SIG-M5 (cell line): ENCODE data around the gene CEBPE.

ENCODE experiments used
- DNase-seq: peaks from one replicate; lab custom pipeline; 2025; lab: John Stamatoyannopoulos, UW

CEBPE gene

DNA sequence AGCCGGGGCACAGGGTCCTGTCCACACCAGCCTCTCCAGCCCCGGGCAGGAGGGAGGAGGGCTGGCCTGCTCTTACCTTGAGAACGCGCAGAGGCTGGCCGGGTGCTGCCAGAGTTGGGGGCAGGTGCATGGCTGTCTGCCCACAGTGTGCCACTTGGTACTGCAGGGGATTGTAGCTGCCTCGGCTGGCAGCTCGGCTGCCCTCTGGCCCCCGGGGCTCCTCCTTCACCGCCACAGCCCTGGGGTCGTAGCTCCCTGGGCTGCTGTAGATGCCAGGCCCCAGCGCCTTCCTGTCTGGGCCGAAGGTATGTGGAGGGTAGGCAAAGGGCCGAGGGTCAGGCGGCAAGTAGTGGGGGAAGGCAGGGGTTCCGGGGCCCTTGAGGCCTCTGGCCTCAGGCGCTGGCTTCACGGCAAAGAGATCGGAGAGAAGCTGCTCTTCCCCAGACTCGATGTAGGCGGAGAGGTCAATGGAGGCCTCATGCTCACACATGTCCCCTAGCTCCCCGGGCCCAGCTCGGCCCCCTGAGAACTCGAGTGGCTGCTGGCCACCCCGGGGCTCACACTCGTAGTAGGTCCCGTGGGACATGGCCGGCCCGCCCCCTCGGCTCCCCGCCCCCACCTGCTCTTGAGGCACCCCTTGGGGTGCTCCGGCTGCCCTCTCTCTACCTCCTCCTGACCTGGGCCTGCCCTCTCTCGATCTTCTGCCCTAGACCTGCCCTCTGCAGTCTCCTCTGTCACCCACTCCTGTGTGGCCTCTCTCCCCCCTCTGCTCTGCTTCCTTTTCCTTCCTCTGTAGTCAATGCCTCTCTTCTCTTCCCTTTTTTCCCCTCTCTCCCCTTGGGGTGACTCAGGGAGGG, at the start of gene CEBPE:
CEBPE (minus strand) TSS at position 750 of the 857 bp plus-strand sequence; CDS start at position 586, 164 bp downstream.
- peak; percentile 30 for DNase-seq

DNA sequence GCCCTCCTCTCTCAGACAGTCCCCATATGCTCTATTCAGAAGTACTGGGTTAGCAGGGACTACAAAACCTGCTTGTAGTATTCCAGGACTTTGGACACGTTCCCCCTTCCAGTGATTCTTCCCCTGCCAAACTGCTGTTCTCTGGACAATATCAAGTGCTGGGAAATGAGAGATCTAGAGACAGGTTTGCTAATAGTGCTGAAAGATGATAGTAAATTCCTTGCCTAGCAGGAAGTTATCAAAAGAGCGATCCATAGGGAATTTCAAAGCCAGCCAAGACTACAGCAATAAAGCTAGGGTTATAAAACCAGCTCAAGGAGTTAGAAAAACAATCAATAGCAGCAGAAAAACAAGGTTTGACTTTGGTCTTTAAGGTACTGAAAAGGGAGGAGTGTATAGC, 49.2 kb upstream of the CEBPE start:
- DNase-seq = no peak

DNA sequence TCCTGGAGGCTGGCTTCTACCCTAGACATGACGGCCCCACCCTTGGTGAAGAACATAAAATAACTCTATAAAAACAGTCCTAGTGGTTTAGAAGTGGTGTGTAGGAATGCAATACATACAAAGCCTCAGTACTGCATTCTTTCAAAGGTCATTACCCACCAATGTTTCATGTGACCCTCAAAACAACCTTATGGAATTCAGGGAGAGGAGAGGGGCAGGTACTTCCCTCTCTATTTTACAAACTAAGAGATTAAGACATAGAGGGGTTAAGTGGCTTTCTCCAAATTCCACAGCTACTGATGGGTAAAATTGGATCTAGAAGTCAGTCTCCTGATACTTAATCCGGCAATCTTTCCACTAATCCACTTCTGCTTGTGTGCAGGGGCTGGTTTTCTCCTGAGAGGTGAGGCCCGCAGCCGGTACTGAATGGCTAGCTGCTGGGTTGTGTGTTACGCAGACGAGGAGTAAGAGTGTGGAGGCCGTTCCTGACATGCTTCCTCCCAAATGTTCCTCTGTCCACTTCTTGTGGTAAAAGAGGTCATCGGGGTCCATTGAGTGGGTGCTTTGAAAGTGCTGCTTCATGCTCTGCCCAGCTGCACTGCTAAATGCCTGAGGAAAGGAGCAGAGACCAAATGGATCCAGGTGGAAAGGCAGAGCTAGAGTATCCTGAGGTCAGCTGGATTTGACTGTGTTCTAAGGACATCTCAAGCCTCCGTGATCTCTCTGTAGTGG, 48.2 kb upstream of the CEBPE start:
- no peak for DNase-seq

DNA sequence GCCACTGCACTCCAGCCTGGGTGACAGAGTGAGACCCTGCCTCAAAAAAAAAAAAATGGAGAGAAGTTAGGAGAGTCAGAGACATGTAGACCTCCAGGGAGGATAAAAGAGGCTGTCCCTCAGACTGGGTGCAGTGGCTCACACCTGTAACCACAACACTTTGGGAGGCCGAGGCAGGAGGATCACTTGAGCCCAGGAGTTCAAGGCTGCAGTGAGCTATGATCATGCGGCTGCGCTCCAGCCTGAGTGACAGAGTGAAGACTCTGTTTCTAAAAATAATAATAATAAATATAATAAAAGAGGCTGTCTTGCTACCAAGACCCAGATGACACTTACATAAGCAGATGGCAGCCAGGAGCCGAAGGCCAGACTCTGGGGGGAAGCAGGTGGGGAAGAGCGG, 45.9 kb upstream of the CEBPE start:
- no peak for DNase-seq

DNA sequence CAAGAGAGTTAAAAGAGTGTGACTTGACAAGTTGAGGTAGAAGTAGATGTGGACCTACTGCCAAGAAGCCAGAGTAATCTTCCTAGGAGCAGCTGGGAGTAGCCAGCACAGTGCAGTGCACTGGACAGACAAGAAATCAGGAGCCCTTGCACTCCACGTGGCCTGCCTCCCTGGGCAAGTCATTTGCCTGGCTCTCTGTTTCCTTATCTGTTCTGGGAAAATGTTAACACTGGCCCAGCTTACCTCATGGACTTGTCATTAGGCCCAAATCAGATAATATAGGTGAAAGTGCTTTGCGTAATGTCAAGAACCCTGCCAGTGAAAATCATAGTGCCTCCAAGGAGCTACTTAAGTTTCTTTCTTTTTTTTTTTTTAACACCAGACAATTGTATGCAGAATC, 45.2 kb upstream of the CEBPE start:
- DNase-seq = no peak

DNA sequence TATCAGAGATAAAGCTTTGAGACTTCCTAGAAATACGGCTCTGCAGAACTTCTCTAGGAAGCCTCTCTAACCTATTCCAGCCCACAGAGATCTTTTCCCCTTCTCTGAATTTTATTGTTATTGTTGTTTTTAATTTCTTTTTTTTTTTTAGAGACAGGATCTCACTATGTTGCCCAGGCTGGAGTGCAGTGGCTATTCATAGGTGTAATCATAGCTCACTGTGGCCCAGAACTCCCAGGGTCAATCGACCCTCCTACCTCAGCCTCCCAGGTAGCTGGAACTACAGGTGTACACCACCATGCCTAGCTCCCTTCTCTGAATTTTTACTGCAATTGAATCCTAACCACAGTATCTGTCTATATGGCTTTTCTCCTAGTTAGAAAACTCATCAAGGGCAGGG, 44.8 kb upstream of the CEBPE start:
- no peak for DNase-seq

DNA sequence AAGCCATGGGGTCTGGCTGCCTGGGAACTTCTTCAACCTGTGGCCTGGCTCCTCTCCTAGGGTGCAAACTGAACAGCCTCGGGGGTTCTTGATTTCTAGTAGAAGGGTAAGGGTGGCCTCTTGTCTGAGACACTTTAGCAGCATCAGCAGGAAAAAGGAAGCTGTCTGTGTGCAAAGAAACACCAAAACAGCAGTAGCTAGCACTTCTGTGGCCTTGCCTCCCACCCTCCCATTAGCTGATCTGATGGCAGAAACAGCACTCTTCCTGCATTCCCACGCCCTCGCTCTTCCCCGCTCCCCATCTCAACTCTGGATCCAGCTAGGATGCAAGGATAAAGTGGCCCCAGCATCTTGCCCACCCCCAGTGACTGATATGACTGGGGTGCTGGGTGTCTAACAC, 43.7 kb upstream of the CEBPE start:
- DNase-seq = no peak

DNA sequence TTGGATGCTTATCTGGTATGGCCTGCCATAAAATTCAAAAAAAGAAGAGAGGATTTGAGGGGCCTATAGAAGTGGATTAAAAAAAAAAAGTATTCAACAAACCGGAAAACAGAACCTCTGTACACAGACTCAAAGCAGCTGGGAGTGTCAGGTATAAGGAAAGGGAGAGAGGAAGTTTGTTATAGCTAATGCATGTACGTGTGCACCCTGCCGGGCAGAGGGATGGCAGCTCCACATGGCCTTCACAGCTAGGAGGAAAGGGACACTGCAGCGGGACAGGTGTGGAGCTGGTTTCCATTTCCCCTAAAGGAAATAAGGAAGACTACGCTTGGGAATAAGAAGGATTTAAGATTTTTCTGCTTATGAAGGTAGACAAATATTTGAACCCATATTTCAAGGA, 43.0 kb upstream of the CEBPE start:
- DNase-seq = no peak

DNA sequence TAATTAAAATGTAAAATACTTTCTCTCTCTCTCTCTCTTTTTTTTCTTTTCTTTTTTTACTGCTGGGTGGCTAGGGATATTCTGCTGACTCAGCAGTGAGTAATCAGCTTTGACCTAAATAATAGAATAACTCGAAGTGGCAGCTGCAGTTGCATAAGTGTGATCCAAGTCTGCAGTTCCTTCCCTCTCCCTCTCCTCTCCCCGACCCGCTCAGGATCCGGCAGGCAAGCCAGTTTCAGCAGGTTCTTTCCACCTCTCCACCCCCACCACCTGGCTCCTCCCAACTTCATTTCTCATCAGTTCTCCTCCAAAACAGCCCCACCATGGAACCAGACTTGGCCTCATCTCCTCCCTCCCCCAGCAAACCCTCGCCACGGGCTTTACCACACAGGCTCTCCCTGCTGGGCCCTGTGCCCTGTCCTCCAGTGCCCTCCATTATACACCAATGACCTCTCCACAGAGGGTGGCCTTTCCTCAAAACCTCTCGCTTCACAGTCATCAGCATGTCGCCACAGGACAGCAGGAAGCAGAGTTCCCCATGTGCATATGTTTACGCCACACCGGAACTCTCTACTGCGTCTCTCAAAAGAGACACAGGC, 42.0 kb upstream of the CEBPE start:
- no peak for DNase-seq

DNA sequence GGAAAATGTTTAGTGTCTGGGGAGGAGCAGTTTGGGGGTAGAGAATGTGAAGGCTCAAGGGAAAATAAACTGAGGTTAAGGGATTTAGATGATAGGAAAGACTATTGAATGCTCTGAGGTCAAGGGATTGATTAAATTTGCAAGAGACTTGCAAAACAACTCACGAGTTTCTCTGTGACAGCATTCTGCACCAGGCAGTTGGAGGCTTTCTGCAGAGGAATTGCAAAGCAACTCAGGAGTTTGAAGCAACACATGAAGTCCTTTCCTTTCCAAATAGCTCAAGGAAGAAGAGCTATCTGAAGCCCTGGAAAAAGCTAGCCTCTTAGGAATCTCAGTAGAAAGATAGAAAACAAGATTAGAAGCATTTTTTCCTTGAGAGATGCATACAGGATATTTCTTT, 40.5 kb upstream of the CEBPE start:
- no peak for DNase-seq

DNA sequence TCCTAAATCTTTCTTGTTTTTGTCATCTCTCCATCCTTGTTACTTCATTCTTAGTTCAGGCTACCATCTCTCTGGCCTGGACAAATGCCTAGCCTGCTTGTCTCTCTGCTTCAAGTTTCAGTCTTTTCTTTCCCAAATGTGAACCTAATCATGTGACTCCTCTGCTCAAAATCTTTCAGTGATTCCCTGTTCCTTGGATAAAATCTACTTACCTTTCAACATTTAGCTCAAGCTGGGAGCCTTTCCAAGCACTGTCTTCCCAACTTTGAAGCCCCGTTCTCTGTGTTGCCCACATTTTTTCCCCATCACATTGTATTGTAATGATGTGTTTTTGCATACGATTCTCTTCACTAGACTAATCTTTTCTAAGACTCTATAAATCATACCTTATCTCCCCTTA, 39.7 kb upstream of the CEBPE start:
- no peak for DNase-seq

DNA sequence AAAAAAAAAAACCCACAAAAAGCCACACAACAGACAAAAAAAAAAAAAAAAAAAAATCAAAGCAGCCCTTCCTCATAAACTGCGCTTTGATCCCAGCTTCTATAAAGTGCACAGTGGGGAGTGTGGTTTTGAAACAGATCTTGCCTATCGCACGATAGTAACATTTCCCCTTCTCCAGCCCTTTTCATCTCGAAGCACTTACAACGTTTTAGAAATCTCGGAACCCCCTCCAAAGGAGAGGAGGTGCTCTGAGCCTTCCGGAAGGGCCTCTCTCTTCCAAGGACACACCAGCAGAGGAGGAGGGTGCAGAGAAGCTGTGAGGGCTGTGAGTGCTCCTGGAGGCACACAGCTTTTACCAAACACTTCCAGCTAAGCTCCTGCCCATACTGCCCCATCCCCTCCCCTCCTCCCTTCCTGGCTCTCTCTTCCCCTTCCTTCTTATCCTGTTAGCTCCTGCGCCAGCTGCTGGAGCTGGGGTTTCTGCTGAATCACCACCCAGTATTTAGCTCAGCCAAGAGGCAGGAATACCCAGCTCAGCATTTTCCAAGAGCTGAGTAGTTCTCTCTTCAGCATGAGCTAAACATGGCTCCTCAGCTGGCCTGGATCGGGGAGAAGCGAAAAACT, 36.0 kb upstream of the CEBPE start:
- no peak for DNase-seq

DNA sequence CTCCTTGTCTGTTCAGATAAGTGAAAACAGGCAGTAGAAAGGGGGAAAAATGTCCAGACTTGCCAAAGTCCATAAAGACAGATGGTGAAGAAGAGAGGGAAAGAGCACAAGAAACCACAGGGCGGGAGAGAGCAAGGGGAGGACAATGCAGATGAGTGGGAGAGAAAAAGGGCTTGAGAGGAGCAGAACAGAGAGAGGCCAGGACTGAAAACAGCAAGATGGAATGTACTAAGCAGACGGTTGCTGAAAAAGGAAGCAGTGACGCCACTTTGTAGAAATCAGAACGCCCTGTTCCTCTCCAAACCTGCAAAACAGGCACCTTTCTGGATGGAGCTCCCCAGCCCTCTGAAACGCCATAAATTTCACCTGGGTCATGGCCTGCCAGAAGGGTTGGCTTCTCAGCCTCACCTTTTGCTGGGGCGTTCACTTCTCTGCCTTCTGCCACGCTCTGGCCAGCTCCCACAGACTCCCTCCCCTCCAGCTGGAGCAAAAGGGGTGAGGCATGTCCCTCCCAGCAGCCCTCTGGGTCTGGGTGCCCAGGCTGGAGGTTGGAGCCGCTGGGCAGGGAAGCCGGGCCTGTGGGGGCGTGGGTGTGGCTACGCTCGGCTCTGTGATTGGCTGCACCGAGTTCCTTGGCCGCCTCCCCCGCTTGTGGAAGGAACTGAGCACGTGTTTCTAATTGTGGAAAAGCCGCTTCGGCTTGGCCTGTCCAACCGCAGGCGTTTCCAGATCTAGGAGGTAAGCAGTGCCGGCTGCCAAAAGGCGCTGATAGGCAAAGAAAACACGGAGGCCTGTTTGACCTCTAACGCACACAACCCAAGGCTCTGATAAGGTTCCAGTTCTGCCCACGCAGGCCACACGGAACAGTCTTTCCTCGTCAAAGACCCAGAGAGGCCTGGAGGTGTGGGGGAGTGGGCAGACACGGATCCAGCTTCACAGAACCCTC, 35.1 kb upstream of the CEBPE start:
- no peak for DNase-seq

DNA sequence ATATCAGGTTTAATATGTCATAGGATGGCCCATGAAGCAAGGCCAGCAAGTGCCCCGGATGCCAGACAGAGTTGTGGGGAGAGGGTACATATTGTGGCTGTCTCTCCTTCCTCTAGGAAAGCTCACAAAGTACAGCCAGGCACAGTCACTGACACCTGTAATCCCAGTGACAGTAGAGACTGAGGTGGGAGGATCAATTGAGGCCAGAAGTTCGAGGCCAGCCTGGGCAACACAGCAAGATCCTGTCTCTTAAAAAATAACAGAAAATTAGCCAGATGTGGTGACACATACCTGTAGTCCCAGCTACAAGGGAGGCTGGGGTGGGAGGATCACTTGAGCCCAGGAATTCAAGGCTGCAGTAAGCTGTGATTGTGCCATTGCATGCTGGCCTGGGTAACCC, 32.3 kb upstream of the CEBPE start:
- no peak for DNase-seq

DNA sequence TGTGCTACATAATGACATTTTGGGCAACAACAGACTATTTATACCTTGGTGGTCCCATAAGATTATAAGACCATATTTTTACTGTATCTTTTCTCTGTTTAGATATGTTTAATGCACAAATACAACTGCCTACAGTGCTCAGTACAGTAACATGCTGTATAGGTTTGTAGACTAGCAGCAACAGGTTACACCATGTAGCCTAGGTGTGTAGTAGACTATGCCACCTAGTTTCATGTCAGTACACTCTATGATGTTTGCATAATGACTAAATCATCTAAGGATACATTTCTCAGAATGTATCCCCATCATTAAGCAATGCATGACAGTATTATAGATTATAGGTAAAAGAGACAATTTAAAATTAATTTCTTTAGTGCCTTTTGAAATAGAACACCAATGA, 30.7 kb upstream of the CEBPE start:
- DNase-seq = no peak

DNA sequence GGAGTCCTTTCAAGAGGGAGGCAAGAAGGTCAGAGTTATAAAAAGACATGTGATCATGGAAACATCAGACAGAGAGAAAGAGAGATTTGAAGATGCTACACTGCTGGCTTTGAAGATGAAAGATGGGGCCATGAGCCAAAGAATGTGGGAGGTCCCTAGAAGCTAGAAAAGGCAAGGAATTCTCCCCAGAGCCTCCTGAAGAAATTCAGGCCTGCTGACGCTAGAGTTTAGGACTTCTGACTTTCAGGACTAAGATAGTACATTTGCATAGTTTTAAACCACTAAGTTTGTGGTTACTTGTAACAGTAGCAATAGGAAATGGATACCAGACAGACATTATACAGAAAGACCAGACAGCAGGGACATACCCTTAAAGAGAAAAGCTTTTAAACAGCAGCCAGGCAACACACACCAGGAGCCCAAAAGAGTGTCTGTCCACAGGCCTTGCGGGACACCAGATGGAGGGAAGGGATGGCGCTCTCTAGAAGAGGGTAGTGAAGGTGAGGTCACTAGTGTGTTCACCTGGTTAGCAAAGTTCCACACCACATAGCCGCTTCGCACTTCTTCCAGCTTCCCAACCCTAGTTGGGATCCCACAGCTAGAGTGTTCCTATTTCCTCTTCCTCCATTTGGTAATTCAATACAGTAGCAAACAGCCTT, 29.7 kb upstream of the CEBPE start:
- no peak for DNase-seq

DNA sequence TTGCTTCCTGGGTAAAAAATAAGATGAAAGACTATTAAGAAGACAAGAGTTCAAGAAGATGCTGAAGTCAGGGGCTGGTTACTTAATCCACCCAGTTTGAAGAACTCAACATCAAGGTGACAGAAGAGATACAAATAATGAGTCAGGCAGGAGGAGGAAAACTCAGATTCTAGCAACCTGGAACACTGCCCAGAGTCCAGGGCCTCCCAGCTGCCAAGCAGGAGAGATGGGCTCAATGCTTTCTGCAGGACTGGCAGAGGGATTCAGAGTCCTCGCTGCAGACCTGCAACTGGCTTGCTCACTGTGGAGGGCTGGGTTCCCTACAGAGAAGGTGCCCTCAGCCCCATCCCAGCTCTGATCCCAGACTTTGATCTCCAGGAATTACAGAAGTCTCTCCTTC, 28.6 kb upstream of the CEBPE start:
- DNase-seq = no peak

DNA sequence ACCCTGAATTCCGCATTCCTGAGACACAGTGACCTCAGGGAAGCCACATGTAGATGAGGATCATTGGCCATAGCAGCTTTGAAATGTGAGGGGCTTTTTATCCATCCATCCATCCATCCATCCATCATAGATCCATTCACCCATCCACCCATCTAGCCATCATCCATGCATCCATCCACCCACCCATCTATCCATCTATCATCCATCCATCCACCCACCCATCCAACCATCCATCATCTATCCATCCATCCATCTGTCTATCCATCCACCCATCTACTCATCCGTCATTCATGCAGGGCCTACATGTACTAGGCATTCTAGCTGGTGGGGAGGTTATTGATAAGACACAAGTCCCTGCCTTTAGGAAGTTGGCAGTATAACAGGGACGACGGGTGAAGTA, 27.9 kb upstream of the CEBPE start:
- no peak for DNase-seq

DNA sequence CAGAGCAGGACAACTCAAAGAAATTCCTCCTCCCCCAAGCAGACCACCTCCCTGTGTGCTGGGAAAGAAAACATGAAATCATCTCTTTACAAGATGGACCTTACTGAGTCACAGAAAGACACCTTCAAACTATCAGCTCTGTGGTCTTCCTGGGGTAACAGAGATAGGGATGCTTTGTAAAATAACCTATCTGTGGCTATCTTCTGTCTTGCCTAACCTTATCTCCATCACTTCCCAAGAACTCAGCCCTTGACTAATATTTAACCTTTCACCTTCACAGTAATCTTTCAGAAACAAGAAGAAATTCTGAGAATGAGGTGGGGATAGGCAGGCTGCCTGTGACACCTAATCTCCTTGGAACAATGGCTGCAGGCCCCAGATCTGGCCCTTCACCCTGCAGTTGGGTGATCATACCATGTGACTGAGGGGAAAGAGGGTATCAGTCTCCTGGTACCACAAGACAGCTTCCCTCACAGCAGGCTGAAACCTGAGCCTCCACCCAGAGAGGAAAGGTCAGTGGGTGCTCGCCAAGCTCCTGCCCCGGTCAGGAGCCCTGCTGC, 27.4 kb upstream of the CEBPE start:
- no peak for DNase-seq

DNA sequence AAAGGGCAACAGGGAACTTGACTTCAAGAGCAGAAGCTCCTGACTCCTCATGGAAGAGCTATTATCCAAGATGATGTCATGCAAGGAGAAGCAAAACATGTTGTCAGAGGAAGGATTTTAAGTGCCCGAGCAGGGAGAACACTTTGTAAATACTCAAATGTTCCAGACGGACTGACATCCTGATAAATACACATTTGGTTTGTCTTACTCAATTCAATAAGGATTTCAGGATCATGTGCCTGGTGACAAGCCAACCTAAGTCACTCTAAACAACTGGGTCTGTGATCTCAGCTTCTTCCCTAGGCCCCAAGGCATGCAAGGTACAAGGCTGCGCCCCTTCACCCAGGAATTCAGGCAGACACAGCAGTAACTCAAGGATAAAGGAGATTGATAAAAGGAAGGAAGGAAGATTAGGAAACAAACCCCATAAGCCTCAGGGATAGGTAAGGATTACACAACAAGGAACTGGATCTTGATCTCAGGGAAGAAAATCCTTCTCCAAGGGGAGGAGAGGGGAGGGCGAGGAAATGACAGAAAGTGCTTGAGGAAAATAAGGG, 26.8 kb upstream of the CEBPE start:
- DNase-seq = no peak
